GM18858 (cell line): ENCODE data around the gene KCNAB1.
"Not testable (repeated sequence)": the region's sequence is repeated elsewhere in the genome, so short reads cannot be mapped to it uniquely, and the experiment has no call there.

Source experiments
- ATAC-seq: cut with Tn5 transposase; IDR thresholded peaks from one replicate; pipeline ENCODE4 v1.9.1; 2021; ENCODE audit not compliant: unreplicated experiment

The KCNAB1 gene

GRCh38 chr3:156216216-156216615, 95.8 kb downstream of the KCNAB1 start:
- no peak for ATAC-seq

GRCh38 chr3:156216852-156217251, 96.5 kb downstream of the KCNAB1 start:
- ATAC-seq: no peak

- ATAC-seq: no peak
Measured at GRCh38 chr3:156217674-156218352, 97.4 kb downstream of the KCNAB1 start.

- no peak for ATAC-seq
Measured at GRCh38 chr3:156218353-156218744, 98.0 kb downstream of the KCNAB1 start.

GRCh38 chr3:156222381-156222780, 102.0 kb downstream of the KCNAB1 start:
- not testable (repeated sequence) for ATAC-seq

- ATAC-seq: not testable (repeated sequence)
Measured at GRCh38 chr3:156224046-156224445, 103.7 kb downstream of the KCNAB1 start.

GRCh38 chr3:156226676-156227420, 106.5 kb downstream of the KCNAB1 start:
- no peak for ATAC-seq

GRCh38 chr3:156227704-156228103, 107.3 kb downstream of the KCNAB1 start:
- no peak for ATAC-seq

- ATAC-seq: no peak
Measured at GRCh38 chr3:156230278-156230900, 110.0 kb downstream of the KCNAB1 start.

- ATAC-seq: not testable (repeated sequence)
Measured at GRCh38 chr3:156231221-156231620, 110.8 kb downstream of the KCNAB1 start.

- no peak for ATAC-seq
Measured at GRCh38 chr3:156233876-156234275, 113.5 kb downstream of the KCNAB1 start.

GRCh38 chr3:156236556-156237260, 116.3 kb downstream of the KCNAB1 start:
- ATAC-seq: no peak

- no peak for ATAC-seq
Measured at GRCh38 chr3:156240642-156241041, 120.3 kb downstream of the KCNAB1 start.

- no peak for ATAC-seq
Measured at GRCh38 chr3:156246961-156247725, 126.8 kb downstream of the KCNAB1 start.

GRCh38 chr3:156250550-156250949, 130.2 kb downstream of the KCNAB1 start:
- ATAC-seq: no peak

- no peak for ATAC-seq
Measured at GRCh38 chr3:156251424-156251823, 131.0 kb downstream of the KCNAB1 start.

- no peak for ATAC-seq
Measured at GRCh38 chr3:156252656-156253055, 132.3 kb downstream of the KCNAB1 start.

GRCh38 chr3:156253150-156253549, 132.8 kb downstream of the KCNAB1 start:
- ATAC-seq: peak; percentile 75

GRCh38 chr3:156256256-156256655, 135.9 kb downstream of the KCNAB1 start:
- no peak for ATAC-seq

GRCh38 chr3:156256945-156257344, 136.6 kb downstream of the KCNAB1 start:
- ATAC-seq: no peak

- no peak for ATAC-seq
Measured at GRCh38 chr3:156258301-156258700, 137.9 kb downstream of the KCNAB1 start.
